OCI-M2 (cell line): ENCODE data around the gene C5.

Source experiments
- DNase-seq: peaks from one replicate; lab custom pipeline; 2025; ENCODE audit not compliant: unreplicated experiment; lab: John Stamatoyannopoulos, UW

C5 gene

DNA sequence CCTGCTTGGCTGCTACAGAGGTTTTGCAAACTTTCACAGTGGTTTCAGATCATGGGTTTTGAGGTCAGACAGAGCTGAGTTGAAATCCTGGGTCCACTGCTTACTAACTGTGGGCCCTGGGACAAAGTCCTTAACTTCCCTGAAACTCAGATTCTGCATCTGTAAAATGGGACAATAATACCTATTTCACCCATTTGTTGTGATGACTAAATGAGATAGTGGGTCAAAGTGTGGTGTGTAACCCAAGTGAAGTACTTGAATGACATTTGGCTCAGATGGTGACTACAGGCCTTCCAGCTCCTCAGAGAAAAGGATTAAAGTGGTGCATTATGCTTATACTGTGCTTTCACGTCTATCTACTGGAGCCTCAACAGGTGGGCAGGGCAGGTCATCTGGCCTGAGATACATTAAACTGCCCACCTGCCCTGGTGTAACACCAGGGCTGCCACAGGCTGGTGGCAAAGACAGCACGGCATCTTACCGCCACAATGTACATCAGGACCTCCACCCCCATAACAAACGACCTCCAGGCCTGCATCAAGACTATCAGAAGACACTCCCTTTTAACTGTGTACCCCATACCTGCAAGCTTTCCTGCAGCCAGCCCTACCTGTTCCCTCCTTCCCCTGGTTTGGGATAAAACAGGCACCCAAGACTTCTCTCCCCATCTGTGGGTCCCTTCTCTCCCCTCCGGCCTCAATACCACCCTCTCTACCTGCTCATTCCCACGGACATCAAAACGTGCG lies 122.6 kb downstream of the C5 start:
- no peak for DNase-seq

DNA sequence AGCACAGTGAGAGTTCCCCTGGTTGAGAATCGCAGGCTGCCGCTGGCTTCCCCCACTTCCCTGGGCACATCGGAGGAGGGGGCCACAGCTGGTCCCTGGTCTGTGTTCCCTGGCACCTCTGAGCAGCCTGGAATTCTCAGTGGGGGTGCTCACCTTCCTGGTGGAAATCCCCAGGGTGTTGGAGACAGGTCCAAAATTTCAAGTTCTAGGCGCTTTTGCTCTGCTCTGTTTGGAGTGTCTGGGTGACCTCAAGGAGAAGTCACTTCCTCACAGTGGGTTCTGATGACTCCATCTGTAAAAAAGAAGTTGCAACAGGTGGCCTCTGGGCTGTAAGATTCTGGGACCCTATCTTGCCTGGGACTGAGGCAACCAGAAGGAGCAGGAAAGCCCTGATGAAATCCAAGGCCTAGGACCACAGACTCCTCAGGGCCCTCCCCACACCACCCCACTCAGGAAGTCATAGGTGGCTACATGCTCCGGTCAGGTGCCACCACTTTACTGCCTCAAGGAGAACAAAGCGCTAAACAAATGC lies 123.6 kb downstream of the C5 start, which contains the start of gene TRAF1:
Gene TRAF1, minus strand, starts transcription at position 400 of the 532 bp plus-strand sequence. CDS start 721 bp downstream, outside the sequence.
- no peak for DNase-seq

DNA sequence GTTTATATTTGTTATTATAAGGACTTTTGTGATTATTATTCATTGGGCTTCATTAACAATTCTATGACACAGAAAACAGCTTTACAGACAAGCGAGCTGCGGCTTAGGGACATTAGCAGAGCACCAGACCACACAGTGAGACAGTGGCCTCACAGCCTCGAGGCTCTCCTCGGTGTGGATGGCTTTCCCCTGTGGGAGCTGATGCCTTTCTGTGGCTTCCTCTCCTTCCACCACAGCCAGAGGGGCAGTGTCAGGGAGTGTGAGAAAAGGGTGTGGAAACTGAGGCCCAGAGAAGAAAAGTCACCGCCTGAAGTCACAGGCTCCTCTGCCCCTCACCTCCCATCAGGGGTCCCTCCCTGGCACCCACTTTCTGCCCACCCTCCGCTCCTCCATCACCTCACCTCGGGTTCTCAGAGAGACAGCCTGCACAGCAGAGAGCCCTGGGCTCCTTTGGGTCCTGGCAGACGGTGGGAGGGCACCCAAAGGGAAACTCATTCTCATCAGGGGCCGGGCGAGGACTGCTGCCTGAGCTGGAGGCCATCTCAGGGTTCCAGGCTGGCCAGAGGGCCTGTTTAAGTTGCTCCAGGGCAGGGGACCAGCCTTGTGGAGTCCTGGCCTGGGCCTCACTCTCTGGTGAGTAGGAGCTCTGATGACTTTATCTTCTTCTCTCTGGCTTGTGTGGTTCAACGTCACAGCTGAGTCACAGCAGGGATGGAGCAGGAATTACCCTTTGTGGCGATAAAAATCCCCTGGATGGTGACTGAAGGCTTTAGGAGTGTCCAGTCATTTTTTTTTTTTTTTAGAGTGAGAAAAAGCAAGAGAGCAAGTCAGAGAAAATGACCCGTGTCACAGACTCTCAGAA lies 124.3 kb downstream of the C5 start:
- no peak for DNase-seq

DNA sequence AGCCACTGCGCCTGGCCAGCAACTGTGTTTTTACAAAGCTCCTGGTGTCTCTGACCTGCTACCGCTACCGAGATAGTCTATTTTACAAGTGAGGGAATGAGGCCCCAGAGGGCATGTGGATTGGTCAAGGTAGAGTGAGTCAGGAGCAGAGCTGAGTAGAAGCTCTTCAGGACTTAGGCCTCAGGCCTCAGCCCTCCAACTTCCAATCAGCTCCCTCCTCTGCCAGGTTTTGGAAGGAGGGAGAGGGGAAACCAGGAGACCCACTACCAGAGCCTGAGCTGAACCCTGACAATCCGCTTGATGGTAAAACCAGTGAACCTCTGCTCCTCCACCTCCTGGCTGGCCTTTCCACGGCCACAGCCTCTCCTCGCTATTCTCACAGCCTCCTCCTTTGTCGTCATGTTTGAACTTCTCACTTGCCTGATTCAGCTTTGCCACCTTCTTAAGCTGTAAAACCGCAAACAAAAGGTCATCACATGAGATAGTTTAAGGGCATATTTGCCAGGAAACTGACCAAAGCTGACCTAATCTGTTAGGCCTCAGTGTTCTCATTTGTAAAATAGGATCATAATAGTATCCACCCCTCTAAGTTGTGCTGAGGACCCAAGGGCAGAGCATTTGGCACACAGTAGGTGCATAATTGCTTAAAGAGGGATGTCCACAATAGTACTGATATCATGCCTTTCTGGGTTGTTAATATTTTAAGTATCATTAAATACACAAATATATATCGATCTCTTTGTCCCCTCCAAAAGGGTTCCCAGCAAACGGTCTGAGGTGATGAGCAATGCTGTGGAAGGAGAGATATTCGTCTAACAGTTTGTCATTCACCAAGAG lies 125.2 kb downstream of the C5 start:
- no peak for DNase-seq

DNA sequence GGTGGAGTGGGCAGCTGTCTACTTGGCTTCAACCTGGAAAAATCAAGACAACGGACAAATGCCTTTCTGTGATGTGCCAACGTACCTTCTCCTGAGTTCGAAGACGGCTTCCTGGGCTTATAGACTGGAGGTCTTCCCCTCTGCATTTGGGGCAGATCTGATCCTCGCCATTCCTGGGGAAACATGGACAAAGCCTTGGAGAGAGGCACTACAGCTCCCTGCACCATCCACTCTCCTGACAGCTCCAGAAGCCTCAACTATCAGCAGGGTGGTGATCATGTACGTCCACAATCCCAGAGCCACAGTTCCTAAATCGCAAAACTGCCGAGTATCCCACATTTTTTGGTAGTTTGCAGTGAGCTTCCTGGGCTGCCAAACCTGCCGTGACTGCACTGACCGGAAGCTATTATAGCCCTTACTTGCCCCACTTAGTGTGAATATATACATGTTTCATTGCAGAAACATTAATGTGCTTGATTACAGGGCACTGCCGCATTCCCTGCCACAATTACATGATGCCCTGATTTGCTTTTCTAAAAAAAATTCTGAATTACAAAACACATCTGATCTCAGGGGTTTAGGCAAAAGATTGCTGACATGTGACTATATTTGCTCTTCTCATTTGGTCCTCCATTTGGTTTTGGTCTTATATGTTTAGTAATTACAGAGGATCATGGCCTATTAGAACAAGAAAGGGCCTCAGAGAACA lies 126.3 kb downstream of the C5 start:
- DNase-seq, result no peak

DNA sequence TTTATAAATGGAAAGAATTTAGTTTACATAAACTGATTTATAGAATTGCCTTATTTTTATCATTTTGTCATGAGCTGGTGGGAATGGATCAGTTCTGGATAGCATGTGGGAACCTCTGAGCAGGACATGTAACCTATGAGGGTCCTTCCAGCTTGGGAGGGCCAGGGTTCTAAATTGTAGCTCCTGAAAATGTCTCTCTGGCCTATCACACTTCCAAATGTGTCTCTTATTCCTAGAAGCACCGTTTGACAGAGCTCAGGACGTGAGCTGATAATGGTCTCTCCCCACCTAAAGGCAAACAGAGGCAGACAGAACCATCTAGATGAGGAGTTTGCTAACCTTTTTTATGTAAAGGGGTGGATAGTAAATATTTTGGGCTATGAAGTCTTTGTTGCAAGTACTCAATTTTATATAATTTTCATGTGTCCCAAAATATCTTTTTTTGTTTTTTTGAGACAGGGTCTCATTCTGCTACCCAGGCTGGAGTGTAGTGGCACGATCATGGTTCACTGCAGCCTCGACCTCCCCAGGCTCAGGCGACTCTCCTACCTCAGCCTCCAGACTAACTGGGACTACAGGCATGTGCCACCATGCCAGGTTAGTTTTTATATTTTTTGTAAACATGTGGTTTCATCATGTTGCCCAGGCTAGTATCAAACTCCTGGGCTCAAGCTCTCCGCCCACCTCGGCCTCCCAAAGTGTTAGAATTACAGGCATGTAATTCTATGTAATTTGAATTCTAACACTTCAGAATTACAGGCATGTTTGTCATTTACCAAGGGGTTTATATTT lies 127.5 kb downstream of the C5 start:
- DNase-seq, result no peak

DNA sequence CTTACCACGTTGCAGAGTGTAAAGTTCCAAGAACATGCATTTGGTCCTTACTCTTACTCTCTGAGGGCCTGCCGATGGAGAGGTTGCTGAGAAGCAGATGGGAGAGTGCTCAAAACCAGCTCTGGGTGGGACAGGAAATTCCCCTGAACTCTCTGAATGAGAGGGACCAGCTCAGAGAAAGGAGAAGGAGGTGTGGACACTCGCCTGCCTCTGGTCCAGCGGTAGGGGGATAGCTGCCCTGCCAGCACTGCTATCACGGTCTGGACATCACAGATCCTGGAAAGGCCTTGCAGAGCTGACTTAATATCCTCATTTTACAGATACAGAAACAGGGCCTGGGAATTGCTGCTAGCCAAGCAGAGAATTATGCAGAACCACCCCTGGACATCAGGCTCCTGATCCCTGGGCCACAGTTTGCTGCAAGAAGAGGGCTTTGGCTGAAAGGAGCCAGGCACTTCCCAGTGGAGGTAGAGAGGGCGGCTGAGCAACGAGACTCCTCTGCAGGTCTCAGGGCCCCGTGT lies 128.4 kb downstream of the C5 start:
- DNase-seq, result no peak

DNA sequence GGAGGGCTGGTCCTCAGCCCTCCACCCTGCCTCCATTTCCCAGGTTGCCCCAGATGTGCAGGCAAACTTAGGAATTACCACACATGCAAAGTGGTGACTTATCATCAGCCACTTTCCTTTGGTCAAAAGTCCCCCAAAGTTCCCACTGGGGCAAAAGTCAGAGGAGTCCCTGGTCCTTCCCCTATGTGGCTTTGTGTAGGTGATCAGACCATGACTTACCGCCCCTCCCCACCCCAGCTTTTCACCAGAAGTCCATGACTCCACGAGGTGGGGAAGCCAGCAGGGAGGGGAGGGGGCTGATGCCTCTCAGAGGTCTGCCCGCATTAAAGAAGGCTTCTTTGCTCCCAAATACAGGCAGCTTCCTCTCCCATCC lies 129.3 kb downstream of the C5 start:
- DNase-seq, result no peak

DNA sequence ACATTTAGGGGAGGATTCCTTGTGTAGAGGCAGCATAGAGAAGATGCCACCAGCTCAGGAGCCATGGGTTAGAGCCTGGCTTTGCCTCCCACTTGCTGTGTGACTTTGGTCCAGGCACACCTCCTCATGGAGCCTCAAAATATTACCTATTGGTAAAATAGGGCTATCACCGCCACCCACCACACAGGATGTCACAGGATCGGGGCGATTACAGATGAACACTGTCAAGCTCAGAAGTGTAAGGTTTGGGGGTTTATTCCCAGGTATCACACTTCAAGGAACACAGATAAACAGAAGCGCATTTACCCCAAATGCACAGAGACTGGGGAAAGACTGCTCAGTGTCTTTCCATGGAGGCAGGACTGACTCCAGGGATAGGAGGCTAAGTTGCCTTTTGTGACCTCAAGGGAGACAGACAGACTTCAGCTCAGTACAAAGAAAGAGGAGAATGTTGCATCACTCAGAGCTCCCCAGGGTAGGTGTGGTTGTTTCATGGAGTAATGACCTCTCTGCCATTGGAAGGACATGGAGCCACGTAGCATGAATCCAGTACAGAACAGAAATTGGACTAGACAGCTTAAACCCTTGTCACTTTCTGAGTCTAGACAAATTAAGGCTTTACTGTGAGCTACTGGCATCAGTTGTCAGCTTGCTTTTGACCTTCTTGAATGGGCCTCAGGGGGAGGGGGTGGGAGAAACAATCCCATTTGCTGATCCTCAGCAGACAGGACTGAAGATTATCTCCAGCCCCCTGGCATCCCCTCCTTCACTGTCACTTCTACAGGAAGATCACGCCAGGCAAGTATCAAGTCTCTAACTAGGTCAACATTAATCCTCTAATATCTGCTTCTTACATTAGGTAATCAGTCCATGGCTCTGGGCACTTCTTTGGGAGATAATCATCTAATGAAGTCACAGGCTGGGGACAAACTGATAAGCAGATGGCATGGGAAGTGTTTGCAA lies 130.0 kb downstream of the C5 start:
- no peak for DNase-seq

DNA sequence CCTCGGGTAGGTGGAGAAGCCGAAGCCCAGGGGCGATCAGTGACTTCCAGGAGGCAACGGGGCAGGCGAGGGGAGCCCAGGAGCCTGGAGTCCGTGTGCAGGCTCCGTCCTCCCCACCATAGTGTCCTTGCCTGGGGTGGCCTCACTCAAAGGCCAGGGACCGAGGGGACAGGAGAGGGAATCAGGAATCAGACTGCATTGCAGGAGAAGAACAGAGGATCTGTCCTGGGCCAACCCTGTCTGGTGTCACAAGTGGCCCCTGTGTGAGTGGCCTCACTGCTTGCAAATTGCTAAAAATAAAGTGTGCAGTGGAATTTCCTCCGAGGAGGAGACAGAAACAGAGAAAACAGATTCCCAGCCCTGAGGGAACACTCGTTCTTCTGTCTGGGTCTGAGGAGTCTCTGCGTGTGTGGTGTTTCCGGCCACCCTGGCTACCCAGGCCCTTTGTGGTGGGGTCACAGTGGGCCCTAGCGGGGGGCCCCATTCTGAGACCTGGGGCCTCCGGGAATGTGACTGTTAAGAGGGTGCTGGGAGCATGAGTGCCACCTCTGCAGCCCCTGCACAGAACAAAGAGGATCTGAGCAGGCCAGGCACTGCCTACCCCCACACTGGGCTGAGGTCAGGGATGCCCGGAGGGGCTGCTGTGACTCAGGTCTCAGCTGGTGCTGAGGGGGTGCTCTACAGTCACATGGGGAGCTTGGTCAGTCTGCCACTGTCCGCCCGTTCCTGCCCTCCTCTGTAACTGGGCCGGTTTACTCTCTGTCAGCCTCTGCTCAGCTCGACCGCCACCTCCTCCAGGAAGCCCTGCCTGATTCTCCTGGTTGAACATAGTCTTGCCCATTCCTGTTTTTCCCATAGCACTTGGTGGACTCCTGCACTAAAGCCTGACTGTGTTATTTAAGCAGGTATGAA lies 130.9 kb downstream of the C5 start:
- no peak for DNase-seq

DNA sequence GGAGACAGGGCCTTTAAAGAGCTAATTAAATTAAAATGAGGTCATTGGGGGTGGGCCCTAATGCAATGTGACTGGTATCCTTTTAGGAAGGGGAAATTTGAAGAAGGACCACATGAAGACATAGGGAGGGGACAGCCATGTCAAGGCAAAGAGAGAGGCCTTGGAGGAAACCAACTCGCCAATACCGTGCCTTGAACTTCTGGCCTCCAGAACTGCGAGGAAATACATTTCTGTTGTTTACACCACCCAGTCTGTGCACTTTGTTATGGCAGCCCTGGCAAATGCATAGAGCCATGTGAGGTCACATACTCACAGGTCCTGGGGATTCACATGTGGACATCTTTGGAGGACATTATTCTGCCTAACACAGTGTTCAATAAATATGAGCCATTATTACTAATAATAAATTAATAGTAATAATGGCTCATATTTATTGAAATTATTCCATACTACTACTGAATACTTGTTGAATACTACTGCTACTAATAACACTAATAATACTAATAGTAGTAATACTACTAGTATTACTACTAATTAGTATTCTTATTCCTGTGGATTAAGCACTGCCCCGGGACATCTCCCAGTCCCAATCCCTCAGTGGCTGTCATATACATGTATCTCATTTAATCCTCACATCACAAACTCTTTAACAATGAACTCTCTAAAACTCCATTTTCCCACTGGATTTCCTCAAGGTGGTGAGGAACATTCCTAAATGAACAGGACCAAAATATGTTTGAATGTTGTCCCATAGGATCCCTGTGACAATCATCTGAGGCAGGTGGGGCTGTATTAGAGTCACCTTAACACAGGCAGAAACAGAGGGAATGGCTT lies 131.9 kb downstream of the C5 start:
- no peak for DNase-seq

DNA sequence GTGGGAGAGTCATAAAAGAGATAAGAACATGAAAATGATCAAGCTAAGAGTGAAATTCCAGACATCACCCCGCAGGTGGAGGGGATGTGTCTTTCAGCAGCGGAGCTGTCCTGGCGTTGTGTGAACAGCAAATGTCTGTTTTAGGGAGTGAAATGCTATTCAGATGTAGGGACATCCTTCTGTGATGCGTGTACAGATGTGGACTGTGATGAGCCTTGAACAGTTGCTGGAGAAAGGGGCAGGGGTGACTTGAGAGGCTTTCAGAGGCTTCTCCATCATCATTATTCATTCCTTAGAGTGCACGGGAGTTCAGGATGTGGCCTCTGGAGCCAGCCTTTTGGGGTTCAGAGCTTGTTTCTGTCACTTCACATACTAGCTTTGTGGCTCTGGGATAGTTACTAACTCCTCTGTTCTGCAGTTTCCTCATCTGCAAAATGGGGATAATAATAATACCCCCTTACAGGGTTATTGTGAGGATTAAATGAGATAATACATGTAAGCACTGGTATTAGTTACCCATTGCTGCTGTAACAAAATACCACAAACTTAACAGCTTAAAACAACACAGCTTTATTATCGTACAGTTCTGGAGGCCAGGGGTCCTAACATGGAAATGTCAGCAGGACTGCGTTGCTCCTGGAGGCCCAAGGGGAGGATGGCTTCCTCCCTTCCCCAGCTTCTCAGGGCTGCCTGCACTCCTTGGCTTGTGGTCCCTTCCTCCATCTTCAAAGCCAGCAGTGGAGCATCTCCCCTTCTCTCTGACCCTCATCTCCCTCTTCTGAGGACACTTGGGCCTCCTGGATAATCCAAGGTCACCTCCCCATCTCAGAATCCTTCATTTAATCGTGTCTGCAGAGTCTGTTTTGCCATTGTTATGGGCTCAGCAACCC lies 132.8 kb downstream of the C5 start:
- no peak for DNase-seq

DNA sequence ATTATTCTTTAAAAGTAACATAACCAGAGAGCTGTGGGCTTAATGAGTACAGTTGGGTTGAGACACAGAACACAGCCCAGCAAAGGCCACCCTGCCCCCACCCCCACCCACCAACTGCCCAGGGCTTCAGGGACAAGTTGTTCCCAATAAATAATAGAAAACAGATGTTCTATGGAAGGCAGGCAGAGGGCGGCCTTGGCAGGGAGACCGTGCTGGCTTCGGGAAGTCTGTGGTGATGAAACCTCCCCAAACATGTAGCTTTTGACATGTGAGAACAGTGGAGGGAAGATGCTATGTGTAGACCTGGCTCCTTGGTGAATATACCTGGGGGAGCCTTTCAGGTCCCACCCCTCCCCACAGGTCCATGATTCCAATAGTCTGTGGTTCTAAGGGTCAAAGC lies 133.5 kb downstream of the C5 start:
- no peak for DNase-seq

DNA sequence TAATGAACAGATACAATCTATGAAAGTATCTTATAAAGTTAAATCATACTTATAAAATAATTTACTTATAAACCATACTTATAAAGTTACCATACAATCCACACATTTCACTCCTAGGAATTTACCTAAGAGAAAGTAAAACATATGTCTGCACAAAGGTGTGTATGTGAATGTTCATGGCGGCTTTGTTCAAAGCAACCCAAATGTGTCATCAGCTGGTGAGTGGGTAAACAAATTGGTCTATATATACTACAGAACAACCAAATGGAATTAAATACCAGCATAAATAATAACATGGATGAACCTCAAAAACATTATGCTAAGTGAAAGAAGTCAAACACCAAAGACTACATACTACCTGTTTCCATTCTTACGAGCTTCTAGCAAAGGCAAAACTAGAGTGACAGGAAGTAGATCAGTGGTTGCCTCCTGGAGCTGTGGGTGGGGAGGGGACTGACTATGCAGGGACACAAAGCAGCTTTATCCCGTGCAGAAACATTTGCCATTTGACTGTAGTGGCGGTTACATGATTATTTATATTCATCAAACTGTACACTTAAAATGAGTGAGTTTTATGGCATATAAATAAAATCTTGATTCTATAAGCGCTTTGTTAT lies 134.1 kb downstream of the C5 start:
- DNase-seq, result no peak

DNA sequence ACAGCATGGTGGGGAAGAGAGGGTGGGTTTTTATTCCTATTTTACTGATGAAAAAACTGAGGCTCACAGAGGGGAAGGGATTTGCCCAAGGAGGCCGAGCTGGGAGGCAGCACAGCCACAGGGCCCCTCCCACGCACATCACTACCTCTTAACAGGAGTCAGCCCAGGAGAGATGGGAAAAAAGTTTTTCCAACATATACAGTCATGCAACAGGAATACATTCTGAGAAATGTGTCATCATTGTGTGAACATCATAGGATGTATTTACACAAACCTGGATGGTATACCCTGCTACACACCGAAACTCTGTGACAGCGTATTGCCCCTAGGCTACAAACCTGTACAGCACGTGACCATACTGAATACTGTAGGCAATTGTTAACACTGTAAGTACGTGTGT lies 135.1 kb downstream of the C5 start:
- no peak for DNase-seq
